SK-N-SH (cell line): Measurements from ENCODE around the gene OR2V1. TPM values are rescaled to one million over a fixed set of nuclear protein-coding genes. Genes with fewer than 3 reads are reported as not detected.
"Not testable (repeated sequence)": the region's sequence is repeated elsewhere in the genome, so short reads cannot be mapped to it uniquely, and the experiment has no call there.

ENCODE experiments used
- CTCF ChIA-PET: fragments of 300-600, 350-600 bp; formaldehyde crosslinking; extraction: SDS; loops from one replicate; lab custom pipeline; 2021; lab: Yijun Ruan, JAX
- POLR2A ChIA-PET: fragments of 350-600 bp; sonication (Branson Sonifier 250); formaldehyde crosslinking; extraction: SDS; loops from one replicate; lab custom pipeline; 2020; ENCODE audit warnings: antibody characterized with exemption, inconsistent platforms; lab: Yijun Ruan, JAX
- DNase-seq: peaks from one replicate; pipeline ENCODE4 v3.0.0; 2012
- H2AFZ ChIP-seq: fragments of 200-600 bp; sonication (generic); 2 replicates; pipeline ENCODE4 v1.8.1; 2016; ENCODE audit warnings: antibody characterized with exemption, mild to moderate bottlenecking, low read depth
- H3F3A ChIP-seq: fragments of 200-600 bp; sonication (generic); replicated peaks from 2 replicates; pipeline ENCODE3; 2016; ENCODE audit warnings: antibody characterized with exemption, mild to moderate bottlenecking; ENCODE audit not compliant: insufficient read depth
- H3K27ac ChIP-seq, 2 experiments: fragments of 200-500 bp in 1 of 2; fragments of 200-600 bp in 1 of 2; sonication (Bioruptor generic) in 1 of 2; sonication (generic), shearing (Covaris generic) in 1 of 2; 2 replicates each; pipeline versions ENCODE4 v1.5.1 to v1.6.1; 2014 to 2016; ENCODE audit warnings: low read depth in 2 of 2, inconsistent platforms in 1 of 2, low read length in 1 of 2, mild to moderate bottlenecking in 1 of 2, mixed read lengths in 1 of 2
- H3K27me3 ChIP-seq: fragments of 200-600 bp; sonication (generic), shearing (Covaris generic); 2 replicates; pipeline ENCODE4 v1.6.1; 2016; ENCODE audit warnings: mixed run types; ENCODE audit not compliant: insufficient read depth
- H3K36me3 ChIP-seq, 2 experiments: fragments of 200-500 bp in 1 of 2; fragments of 200-600 bp in 1 of 2; sonication (Bioruptor generic) in 1 of 2; sonication (generic) in 1 of 2; replicated peaks in 1 of 2; 2 replicates each; pipeline versions ENCODE3 to v1.5.1; 2014 to 2016; ENCODE audit warnings: low read length in 1 of 2, mild to moderate bottlenecking in 1 of 2; ENCODE audit not compliant: insufficient read depth in 2 of 2, control insufficient read depth in 1 of 2
- H3K4me1 ChIP-seq, 2 experiments: fragments of 200-500 bp in 1 of 2; fragments of 200-600 bp in 1 of 2; sonication (Bioruptor generic) in 1 of 2; sonication (generic), shearing (Covaris generic) in 1 of 2; 2 replicates each; pipeline versions ENCODE4 v1.5.1 to v1.6.1; 2014 to 2016; ENCODE audit warnings: low read depth in 1 of 2, low read length in 1 of 2, mixed run types in 1 of 2; ENCODE audit not compliant: insufficient read depth in 2 of 2, control insufficient read depth in 1 of 2
- H3K4me2 ChIP-seq: fragments of 200-600 bp; sonication (generic), shearing (Covaris generic); 2 replicates; pipeline ENCODE4 v1.6.1; 2017; ENCODE audit warnings: mixed run types
- H3K4me3 ChIP-seq, 2 experiments: fragments of 200-500 bp in 1 of 2; fragments of 200-600 bp in 1 of 2; sonication (Bioruptor generic) in 1 of 2; sonication (generic), shearing (Covaris generic) in 1 of 2; 2 replicates each; pipeline versions ENCODE4 v1.5.1 to v1.8.1; 2014 to 2016; ENCODE audit warnings: low read depth in 2 of 2, inconsistent platforms in 1 of 2, low read length in 1 of 2, mild to moderate bottlenecking in 1 of 2, mixed read lengths in 1 of 2, moderate library complexity in 1 of 2
- H3K79me2 ChIP-seq: fragments of 200-600 bp; sonication (generic); 2 replicates; pipeline ENCODE4 v1.8.1; 2017; ENCODE audit warnings: mild to moderate bottlenecking; ENCODE audit not compliant: insufficient read depth
- H3K9ac ChIP-seq: fragments of 200-600 bp; sonication (generic); 2 replicates; pipeline ENCODE4 v1.6.1; 2017; ENCODE audit warnings: mixed run types
- H3K9me2 ChIP-seq: fragments of 200-600 bp; sonication (generic); 2 replicates; pipeline ENCODE4 v1.6.1; 2017; ENCODE audit warnings: mixed run types
- H3K9me3 ChIP-seq: fragments of 200-600 bp; sonication (generic); 2 replicates; pipeline ENCODE4 v1.6.1; 2017; ENCODE audit warnings: mixed run types, mild to moderate bottlenecking, moderate library complexity
- H4K20me1 ChIP-seq: fragments of 200-600 bp; sonication (generic); 2 replicates; pipeline ENCODE4 v1.6.1; 2017; ENCODE audit warnings: mild to moderate bottlenecking, mixed run types; ENCODE audit not compliant: insufficient read depth
- CHD2 ChIP-seq: fragments of 150-350 bp; IDR thresholded peaks from 2 replicates; pipeline ENCODE4 v1.6.1; 2018; ENCODE audit warnings: low read length; ENCODE audit not compliant: partially characterized antibody
- CTCF ChIP-seq: fragments of 200-600 bp; sonication (generic); IDR thresholded peaks from 2 replicates; pipeline ENCODE4 v1.6.1; 2017; ENCODE audit warnings: antibody characterized with exemption, mild to moderate bottlenecking, moderate library complexity
- ELF1 ChIP-seq: IDR thresholded peaks from 2 replicates; pipeline ENCODE4 v1.4.0; 2012
- GATA2 ChIP-seq: sonication (generic); formaldehyde crosslinking; IDR thresholded peaks from 2 replicates; pipeline ENCODE4 v1.5.0; 2020; ENCODE audit warnings: mild to moderate bottlenecking, missing genetic modification reagents
- JUND ChIP-seq: IDR thresholded peaks from 2 replicates; pipeline ENCODE4 v1.4.0; 2012
- MAX ChIP-seq: IDR thresholded peaks from 2 replicates; pipeline ENCODE4 v1.4.0; 2012; ENCODE audit warnings: low read depth
- MEF2A ChIP-seq: IDR thresholded peaks from 2 replicates; pipeline ENCODE4 v1.4.0; 2012; ENCODE audit warnings: low read depth, borderline replicate concordance
- MXI1 ChIP-seq: IDR thresholded peaks from 2 replicates; pipeline ENCODE4 v1.6.1; 2012; ENCODE audit warnings: mild to moderate bottlenecking, low read depth, low read length, improper control_type of control experiment
- RAD21 ChIP-seq: IDR thresholded peaks from 2 replicates; pipeline ENCODE4 v1.6.1; 2012; ENCODE audit warnings: mild to moderate bottlenecking, low read length
- RCOR1 ChIP-seq: fragments of 150-350 bp; IDR thresholded peaks from 2 replicates; pipeline ENCODE4 v1.6.1; 2017; ENCODE audit warnings: antibody characterized with exemption, low read length
- RFX5 ChIP-seq: IDR thresholded peaks from 2 replicates; pipeline ENCODE4 v1.6.1; 2012; ENCODE audit warnings: mild to moderate bottlenecking, improper control_type of control experiment, low read length
- SIN3A ChIP-seq: IDR thresholded peaks from 2 replicates; pipeline ENCODE4 v1.6.1; 2012; ENCODE audit warnings: low read depth, mild to moderate bottlenecking, low read length, moderate library complexity, borderline replicate concordance
- SMC3 ChIP-seq: IDR thresholded peaks from 2 replicates; pipeline ENCODE4 v1.6.1; 2012; ENCODE audit warnings: low read depth, low read length, improper control_type of control experiment
- USF1 ChIP-seq: IDR thresholded peaks from 2 replicates; pipeline ENCODE4 v1.4.0; 2012; ENCODE audit warnings: low read depth, borderline replicate concordance
- USF2 ChIP-seq: fragments of 150-350 bp; IDR thresholded peaks from 2 replicates; pipeline ENCODE4 v1.6.1; 2017; ENCODE audit warnings: antibody characterized with exemption, low read length, low read depth, borderline replicate concordance
- YY1 ChIP-seq: IDR thresholded peaks from 2 replicates; pipeline ENCODE4 v1.4.0; 2012; ENCODE audit warnings: low read depth, mild to moderate bottlenecking
- ZBTB33 ChIP-seq: IDR thresholded peaks from 2 replicates; pipeline ENCODE4 v1.4.0; 2012; ENCODE audit warnings: low read depth, borderline replicate concordance
- WGBS: methylation state at CpG from one replicate; pipeline ENCODE4 v1.1.6; 2017; ENCODE audit warnings: low lambda C conversion rate; 5-methylcytosine and 5-hydroxymethylcytosine counted together
- polyA plus RNA-seq, 3 experiments: library from polyadenylated mRNA; depleted of rRNA; stranded (reverse); fragments of >200 nt; gene quantifications; 2 replicates each; pipeline ENCODE4 v1.2.3, GENCODE V29; 2012

Gene OR2V1
- polyA plus RNA-seq, 1 of the 3 experiments (the other 2 are of a cell fraction): not detected

GRCh38 chr5:181098762-181099601 lies 32.0 kb downstream of the OR2V1 start:
- no peak overlapping the region for H3K4me3 ChIP-seq
- CTCF ChIA-PET: interaction anchor here (1.0 to 1.1 kb wide), 3 partner anchors 26 to 230 kb away, joined by 3 read pairs; no protein-coding TSS in a partner anchor
- no peak overlapping the region for H3K4me2 ChIP-seq
- no peak overlapping the region for H2AFZ ChIP-seq
- H3K27ac ChIP-seq: no peak overlapping the region
- H3K27me3 ChIP-seq: peaks cover 18% of the 10 kb centered on the region
- no peaks in the 10 kb centered on the region for H3K4me1 ChIP-seq
- POLR2A ChIA-PET: no interaction called here
- WGBS: 19% methylated on average over 13 of the region's 22 CpGs
- no peak for DNase-seq
- no peak for TF ChIP-seq USF1
- TF ChIP-seq SIN3A: no peak
- no peak for TF ChIP-seq CTCF
- TF ChIP-seq GATA2: no peak
- TF ChIP-seq RFX5: no peak
- TF ChIP-seq CHD2: no peak
- no peak for TF ChIP-seq YY1
- TF ChIP-seq SMC3: no peak
- no peak for TF ChIP-seq ZBTB33
- no peak for TF ChIP-seq RAD21
- TF ChIP-seq USF2: no peak
- TF ChIP-seq ELF1: no peak
- TF ChIP-seq MEF2A: no peak
- no peak for TF ChIP-seq JUND
- no peak for TF ChIP-seq MXI1
- no peak for TF ChIP-seq MAX
- TF ChIP-seq RCOR1: no peak
- no peaks in the 10 kb centered on the region for H3K9me2 ChIP-seq
- H3K36me3 ChIP-seq: no peaks in the 10 kb centered on the region
- H3F3A ChIP-seq: no peaks in the 10 kb centered on the region
- no peaks in the 10 kb centered on the region for H4K20me1 ChIP-seq
- no peaks in the 10 kb centered on the region for H3K79me2 ChIP-seq
- no peak overlapping the region for H3K9ac ChIP-seq
- H3K9me3 ChIP-seq: no peaks in the 10 kb centered on the region

GRCh38 chr5:181097759-181098491 lies 33.0 kb downstream of the OR2V1 start:
- CTCF ChIA-PET, POLR2A ChIA-PET, H3K9ac ChIP-seq, H3F3A ChIP-seq, H3K79me2 ChIP-seq, H2AFZ ChIP-seq, H3K9me3 ChIP-seq, H3K27ac ChIP-seq, H3K9me2 ChIP-seq, H3K4me2 ChIP-seq, H3K4me3 ChIP-seq, H4K20me1 ChIP-seq, H3K36me3 ChIP-seq, DNase-seq, H3K4me1 ChIP-seq: not testable (repeated sequence)
- H3K27me3 ChIP-seq: peaks cover 18% of the 10 kb centered on the region
- 8% methylated on average over 7 of the region's 56 CpGs for WGBS
